GM19372 (cell line): ENCODE measurements around the gene MED17.

Experiments
- ATAC-seq: cut with Tn5 transposase; IDR thresholded peaks from one replicate; pipeline ENCODE4 v1.9.1; 2021; ENCODE audit warnings: mild to moderate bottlenecking, low read depth, moderate library complexity; ENCODE audit not compliant: unreplicated experiment

The MED17 gene

DNA sequence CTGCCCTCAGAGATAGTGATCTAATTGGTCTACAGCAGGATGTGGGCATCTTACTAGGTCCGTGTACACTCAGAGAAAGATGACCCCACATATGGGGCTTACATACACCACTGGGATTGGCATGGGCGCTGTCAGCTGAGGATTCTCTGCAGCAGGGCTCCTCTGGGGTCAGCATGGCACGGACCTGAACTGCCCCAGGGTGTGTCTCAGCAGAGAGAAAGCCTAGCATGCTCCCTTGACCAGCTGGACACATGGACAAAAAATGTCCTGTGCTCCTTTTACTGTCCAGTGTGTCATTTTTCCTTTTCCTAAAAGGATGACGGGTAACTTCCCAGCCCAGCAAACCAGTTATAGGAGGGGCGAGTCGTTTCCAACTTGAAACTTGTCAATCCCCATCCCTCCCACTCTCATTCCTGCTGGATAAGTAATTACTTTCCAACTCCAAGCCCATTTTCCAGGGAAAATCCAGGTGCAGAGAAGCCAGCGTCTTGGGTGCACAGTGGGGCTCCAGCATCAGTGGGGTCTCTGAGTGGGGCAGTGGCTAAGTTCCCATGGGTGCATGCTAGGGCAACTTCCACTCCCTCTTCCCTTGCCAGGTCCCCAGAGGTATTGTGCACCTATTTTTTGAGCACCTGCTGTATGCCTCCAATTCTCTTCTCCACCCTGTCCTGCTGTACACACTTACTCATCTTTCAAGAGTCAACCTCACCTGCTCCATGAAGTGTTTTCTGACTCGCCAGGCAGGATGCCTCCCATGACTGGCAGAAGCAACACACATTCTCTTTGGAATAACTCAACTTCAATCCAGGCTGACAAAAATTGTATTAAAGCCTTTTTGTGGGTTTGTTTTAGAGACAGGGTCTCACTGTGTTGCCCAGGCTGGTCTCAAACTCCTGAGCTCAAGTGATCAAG, 61.4 kb downstream of the MED17 start:
- no peak for ATAC-seq

- ATAC-seq = no peak
Measured at GRCh38 chr11:93846411-93846810, 62.3 kb downstream of the MED17 start.

DNA sequence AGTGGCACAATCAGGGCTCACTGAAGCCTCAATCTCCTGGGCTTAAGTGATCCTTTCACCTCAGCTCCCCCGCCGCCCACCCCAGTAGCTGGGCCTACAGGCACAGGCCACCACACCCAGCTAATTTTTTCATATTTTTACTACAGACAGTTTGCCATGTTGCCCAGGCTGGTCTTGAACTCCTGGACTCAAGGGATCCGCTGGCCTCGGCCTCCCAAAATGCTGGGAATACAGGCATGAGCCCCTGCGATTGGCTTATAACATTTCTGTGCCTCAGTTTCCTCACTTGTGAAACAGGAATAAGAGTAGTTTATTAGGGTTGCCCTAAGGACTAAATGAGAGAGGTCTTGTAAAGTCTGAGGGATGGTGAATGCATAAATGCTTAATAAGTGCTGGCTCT, 65.1 kb downstream of the MED17 start:
- no peak for ATAC-seq

DNA sequence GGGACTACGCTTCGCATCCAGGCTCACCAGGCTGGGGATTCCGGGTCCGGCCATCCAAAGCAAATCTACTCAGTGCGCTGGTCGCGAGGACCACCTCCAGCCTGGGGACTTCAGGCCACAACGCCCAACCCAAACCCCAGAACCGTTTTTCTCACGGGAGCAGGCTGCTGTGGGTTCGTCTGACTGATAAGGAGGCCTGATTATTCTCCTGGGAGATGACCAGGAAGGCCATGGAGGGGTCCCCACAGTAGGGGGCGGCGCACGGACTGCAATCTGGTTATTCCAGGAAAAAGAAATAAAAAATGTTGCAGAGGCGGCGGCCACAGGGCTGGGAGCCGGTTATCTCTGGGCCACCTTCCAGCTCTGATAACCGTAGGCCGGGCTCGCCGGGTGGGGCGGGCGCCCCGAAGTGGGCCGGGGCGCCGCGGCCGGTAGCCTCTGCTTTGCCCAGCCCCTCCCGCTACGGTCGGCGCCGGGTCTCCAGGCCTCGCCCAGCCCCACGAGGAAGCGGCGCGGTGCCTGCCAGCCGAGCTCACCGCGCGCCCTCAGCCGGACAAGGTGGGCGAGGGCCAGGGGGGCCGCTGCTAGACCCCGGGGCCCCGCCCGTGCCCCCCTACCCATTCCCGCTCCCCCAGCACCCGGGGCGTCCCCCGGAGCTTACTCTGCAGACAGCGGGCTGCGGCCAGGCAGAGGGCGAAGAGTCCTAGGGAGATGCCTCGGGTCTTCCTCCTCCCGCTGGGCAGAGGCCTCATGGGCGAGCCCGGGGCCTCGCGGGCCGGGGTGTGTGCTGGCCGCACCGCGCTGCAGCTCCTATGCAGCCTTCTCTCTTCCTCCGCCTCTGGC, 65.9 kb downstream of the MED17 start:
- ATAC-seq = no peak

GRCh38 chr11:93850594-93851018, 66.5 kb downstream of the MED17 start, which contains the start of gene VSTM5:
VSTM5 (minus strand) TSS chr11:93850618; CDS start chr11:93850502, 116 bp downstream.
- ATAC-seq = no peak

- ATAC-seq = no peak
Measured at GRCh38 chr11:93852242-93852641, 68.2 kb downstream of the MED17 start.

GRCh38 chr11:93857413-93858120, 73.5 kb downstream of the MED17 start:
- ATAC-seq = no peak

DNA sequence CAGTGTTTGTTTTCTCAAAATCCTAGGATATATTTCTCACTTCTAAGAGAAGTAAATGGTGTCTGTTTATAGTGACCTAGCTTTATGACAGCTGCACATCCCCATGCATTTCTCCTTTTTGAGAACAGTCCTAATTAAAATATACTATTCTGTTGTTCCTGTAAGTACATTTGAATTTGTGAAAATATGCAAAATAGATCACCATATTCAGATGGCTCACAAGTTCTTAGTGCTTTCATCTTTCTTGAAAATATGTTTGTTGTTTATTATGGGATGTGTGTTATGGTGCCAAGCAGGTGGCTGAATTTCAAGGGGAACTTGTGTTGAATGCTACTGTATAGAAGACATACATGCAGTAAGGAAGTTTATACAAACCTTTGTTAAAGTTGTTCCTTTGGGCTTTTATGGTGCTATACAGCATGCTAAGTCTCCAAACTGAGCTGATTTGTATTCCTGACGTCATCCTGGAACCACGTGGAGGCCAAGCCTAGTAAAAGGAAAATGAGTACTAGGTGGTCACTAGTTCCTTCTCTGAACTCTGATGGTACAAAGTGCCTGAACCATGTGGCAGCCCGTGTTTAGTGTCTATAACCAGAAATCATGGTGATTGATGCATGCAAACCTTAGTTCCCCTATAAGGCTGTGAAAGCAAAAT, 74.2 kb downstream of the MED17 start:
- no peak for ATAC-seq

- no peak for ATAC-seq
Measured at GRCh38 chr11:93861808-93862207, 77.7 kb downstream of the MED17 start.
